Smooth muscle cell (in vitro differentiated cells): ENCODE data around the gene SH3BP5L. TPM values are rescaled to one million over a fixed set of nuclear protein-coding genes. Genes with fewer than 3 reads are reported as not detected.

Experiments
- DNase-seq: peaks from one replicate; lab custom pipeline; 2025; ENCODE audit not compliant: unreplicated experiment; lab: John Stamatoyannopoulos, UW
- H2AFZ ChIP-seq: fragments of 200-600 bp; sonication (generic); 2 replicates; pipeline ENCODE4 v1.6.0; 2016; ENCODE audit warnings: antibody characterized with exemption, low read depth, mild to moderate bottlenecking
- H3F3A ChIP-seq: fragments of 200-600 bp; sonication (generic); 2 replicates; pipeline ENCODE4 v1.6.0; 2017; ENCODE audit warnings: antibody characterized with exemption, low read depth
- H3K27ac ChIP-seq: fragments of 200-600 bp; sonication (generic); 2 replicates; pipeline ENCODE4 v1.5.1; 2016; ENCODE audit warnings: low read depth, mild to moderate bottlenecking
- H3K27me3 ChIP-seq: fragments of 200-600 bp; sonication (generic); 2 replicates; pipeline ENCODE4 v1.6.1; 2016; ENCODE audit warnings: low read depth, mild to moderate bottlenecking
- H3K36me3 ChIP-seq: fragments of 200-600 bp; sonication (generic); 2 replicates; pipeline ENCODE4 v1.5.1; 2016; ENCODE audit warnings: low read depth
- H3K4me1 ChIP-seq: fragments of 200-600 bp; sonication (generic); 2 replicates; pipeline ENCODE4 v1.5.1; 2016; ENCODE audit warnings: low read depth
- H3K4me2 ChIP-seq: fragments of 200-600 bp; sonication (generic); 2 replicates; pipeline ENCODE4 v1.6.0; 2016; ENCODE audit warnings: mild to moderate bottlenecking
- H3K4me3 ChIP-seq: fragments of 200-600 bp; sonication (generic); 2 replicates; pipeline ENCODE4 v1.5.1; 2016; ENCODE audit warnings: mild to moderate bottlenecking
- H3K79me2 ChIP-seq: fragments of 200-600 bp; sonication (generic); 2 replicates; pipeline ENCODE4 v1.6.0; 2016; ENCODE audit warnings: low read depth, mild to moderate bottlenecking
- H3K9ac ChIP-seq: fragments of 200-600 bp; sonication (generic); 2 replicates; pipeline ENCODE4 v1.6.0; 2016; ENCODE audit warnings: low read depth
- H3K9me3 ChIP-seq: fragments of 200-600 bp; sonication (generic); replicated peaks from 2 replicates; pipeline ENCODE4 v1.5.1; 2016; ENCODE audit warnings: low read depth
- H4K20me1 ChIP-seq: fragments of 200-600 bp; sonication (generic); 2 replicates; pipeline ENCODE4 v1.6.0; 2016; ENCODE audit warnings: low read depth
- WGBS: methylation state at CpG from one replicate; pipeline ENCODE4 v1.1.7; 2016; ENCODE audit warnings: low lambda C conversion rate; 5-methylcytosine and 5-hydroxymethylcytosine counted together
- polyA plus RNA-seq: library from polyadenylated mRNA; unstranded; fragments of >200 nt; fragmentation: Nextera tagmentation; extraction: Ambion mirVana; gene quantifications from 2 replicates; pipeline ENCODE4 v1.2.1, GENCODE V29; 2016
- total RNA-seq: library from RNA; depleted of rRNA; stranded (reverse); fragments of >200 nt; gene quantifications from 2 replicates; pipeline ENCODE4 v1.2.3, GENCODE V29; 2014
- TF ChIP-seq, protein P1 (sequence below): fragments of 200-600 bp; sonication (generic); IDR thresholded peaks from 2 replicates; pipeline ENCODE4 v1.5.1; 2017; ENCODE audit warnings: borderline replicate concordance, mild to moderate bottlenecking, antibody characterized with exemption; ENCODE audit not compliant: insufficient read depth, poor library complexity, severe bottlenecking

The SH3BP5L gene
- total and polyA plus RNA-seq, 2 experiments from 2014 or later = 7.4 to 18.6 TPM

DNA sequence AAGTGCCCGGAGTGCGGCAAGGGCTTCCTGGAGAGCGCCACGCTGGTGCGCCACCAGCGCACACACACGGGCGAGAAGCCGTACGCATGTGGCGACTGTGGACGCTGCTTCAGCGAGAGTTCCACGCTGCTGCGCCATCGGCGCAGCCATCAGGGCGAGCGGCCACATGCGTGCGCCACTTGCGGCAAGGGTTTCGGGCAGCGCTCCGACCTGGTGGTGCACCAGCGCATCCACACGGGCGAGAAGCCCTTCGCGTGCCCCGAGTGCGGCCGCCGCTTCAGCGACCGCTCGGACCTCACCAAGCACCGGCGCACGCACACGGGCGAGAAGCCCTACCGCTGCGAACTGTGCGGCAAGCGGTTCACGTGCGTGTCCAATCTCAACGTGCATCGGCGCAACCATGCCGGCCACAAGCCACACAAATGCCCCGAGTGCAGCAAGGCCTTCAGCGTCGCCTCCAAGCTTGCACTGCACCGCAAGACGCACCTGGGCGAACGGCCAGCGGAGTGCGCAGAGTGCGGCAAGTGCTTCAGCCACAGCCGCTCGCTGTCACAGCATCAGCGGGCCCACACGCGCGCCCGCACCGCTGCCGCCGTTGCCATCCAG lies 22.3 kb upstream of the SH3BP5L start:
- no peaks in the 10 kb centered on the region for H3F3A ChIP-seq
- peaks cover 11% of the 10 kb centered on the region for H3K79me2 ChIP-seq
- no peak overlapping the region for H3K27ac ChIP-seq
- no peaks in the 10 kb centered on the region for H3K27me3 ChIP-seq
- H4K20me1 ChIP-seq = peaks cover 20% of the 10 kb centered on the region
- no peak overlapping the region for H2AFZ ChIP-seq
- no peaks in the 10 kb centered on the region for H3K36me3 ChIP-seq
- no peak overlapping the region for H3K4me2 ChIP-seq
- no peak for DNase-seq
- no peak overlapping the region for H3K9ac ChIP-seq
- no peak overlapping the region for H3K4me3 ChIP-seq
- no peaks in the 10 kb centered on the region for H3K4me1 ChIP-seq
- no peaks in the 10 kb centered on the region for H3K9me3 ChIP-seq
- 98% methylated on average over 72 of the region's 72 CpGs for WGBS
- TF ChIP-seq, protein P1, sequence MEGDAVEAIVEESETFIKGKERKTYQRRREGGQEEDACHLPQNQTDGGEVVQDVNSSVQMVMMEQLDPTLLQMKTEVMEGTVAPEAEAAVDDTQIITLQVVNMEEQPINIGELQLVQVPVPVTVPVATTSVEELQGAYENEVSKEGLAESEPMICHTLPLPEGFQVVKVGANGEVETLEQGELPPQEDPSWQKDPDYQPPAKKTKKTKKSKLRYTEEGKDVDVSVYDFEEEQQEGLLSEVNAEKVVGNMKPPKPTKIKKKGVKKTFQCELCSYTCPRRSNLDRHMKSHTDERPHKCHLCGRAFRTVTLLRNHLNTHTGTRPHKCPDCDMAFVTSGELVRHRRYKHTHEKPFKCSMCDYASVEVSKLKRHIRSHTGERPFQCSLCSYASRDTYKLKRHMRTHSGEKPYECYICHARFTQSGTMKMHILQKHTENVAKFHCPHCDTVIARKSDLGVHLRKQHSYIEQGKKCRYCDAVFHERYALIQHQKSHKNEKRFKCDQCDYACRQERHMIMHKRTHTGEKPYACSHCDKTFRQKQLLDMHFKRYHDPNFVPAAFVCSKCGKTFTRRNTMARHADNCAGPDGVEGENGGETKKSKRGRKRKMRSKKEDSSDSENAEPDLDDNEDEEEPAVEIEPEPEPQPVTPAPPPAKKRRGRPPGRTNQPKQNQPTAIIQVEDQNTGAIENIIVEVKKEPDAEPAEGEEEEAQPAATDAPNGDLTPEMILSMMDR = no peak

DNA sequence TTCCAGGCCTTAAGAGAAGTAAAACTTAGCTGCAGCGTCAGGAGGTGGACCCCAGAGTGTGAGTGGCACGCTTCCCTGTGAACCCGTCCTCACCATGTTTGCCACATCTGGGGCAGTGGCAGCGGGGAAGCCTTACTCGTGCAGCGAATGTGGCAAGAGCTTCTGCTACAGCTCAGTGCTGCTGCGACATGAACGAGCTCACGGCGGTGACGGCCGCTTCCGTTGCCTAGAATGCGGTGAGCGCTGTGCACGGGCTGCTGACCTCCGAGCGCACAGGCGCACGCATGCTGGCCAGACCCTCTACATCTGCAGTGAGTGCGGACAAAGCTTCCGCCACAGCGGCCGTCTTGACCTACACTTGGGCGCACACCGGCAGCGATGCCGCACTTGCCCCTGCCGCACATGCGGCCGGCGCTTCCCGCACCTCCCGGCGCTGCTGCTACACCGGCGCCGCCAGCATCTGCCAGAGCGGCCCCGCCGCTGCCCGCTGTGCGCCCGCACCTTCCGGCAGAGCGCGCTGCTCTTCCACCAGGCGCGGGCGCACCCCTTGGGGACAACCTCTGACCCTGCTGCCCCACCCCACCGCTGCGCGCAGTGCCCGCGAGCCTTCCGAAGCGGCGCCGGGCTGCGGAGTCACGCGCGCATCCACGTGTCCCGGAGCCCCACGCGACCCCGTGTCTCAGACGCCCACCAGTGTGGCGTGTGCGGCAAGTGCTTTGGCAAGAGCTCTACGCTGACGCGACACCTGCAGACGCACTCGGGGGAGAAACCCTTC lies 21.7 kb upstream of the SH3BP5L start:
- Histone ChIP-seq H3K27me3 (no peaks in the 10 kb centered on the region), H3K4me1 (no peaks in the 10 kb centered on the region), H2AFZ (no peak overlapping the region), H3K27ac (no peak overlapping the region), H3F3A (no peaks in the 10 kb centered on the region), H3K9ac (no peak overlapping the region), H3K36me3 (no peaks in the 10 kb centered on the region), H3K9me3 (no peaks in the 10 kb centered on the region), H3K4me2 (no peak overlapping the region), H4K20me1 (peaks cover 27% of the 10 kb centered on the region), H3K79me2 (peaks cover 18% of the 10 kb centered on the region), H3K4me3 (no peak overlapping the region)
- WGBS = 98% methylated on average over 76 of the region's 76 CpGs
- DNase-seq = no peak
- TF ChIP-seq, protein P1 = no peak

DNA sequence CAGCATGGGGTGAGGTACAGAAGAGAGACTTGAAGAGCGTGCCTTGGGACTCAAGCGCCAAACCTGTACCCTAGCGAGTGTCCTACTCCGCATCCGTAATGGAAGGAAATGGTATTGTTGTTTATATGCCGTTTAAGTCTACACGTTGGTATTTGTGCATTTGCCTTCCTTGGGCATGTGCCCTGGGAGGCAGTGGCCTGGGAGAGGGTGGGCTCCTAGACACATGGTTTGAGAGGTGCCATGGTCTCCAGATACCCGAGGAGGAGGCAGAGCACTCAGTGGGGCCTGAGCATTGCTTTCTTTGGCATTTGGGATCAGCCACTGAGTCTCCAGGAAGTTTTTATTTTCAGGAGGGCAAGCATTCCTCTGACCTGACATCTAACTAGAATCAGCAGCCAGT lies 18.8 kb upstream of the SH3BP5L start:
- 97% methylated on average over 8 of the region's 8 CpGs for WGBS

More for the DNA sequence above, 18.8 kb upstream of the SH3BP5L start:
- no peaks in the 10 kb centered on the region for H3K9me3 ChIP-seq
- H3K4me1 ChIP-seq = peaks cover under 1% of the 10 kb centered on the region
- no peaks in the 10 kb centered on the region for H3K36me3 ChIP-seq
- no peak overlapping the region for H3K9ac ChIP-seq
- H4K20me1 ChIP-seq = peaks cover 45% of the 10 kb centered on the region
- H3K79me2 ChIP-seq = peaks cover 47% of the 10 kb centered on the region
- no peaks in the 10 kb centered on the region for H3F3A ChIP-seq
- H3K27ac ChIP-seq = no peak overlapping the region
- no peak overlapping the region for H3K4me2 ChIP-seq
- no peaks in the 10 kb centered on the region for H3K27me3 ChIP-seq
- TF ChIP-seq, protein P1 = no peak
- no peak for DNase-seq
- no peak overlapping the region for H2AFZ ChIP-seq
- no peak overlapping the region for H3K4me3 ChIP-seq
